GM11168 (cell line): Measurements from ENCODE around the gene DYSF.

Experiments used
- in situ Hi-C: fragments of 300-500 bp; cut with MboI; formaldehyde crosslinking; loops from one replicate; pipeline ENCODE4 v1.12.0; 2022; ENCODE audit warnings: low sequenced_read_pairs; ENCODE audit not compliant: unreplicated experiment

Gene DYSF

GRCh38 chr2:71517851-71518250, 64.5 kb downstream of the DYSF start:
- in situ Hi-C loops, result loop anchor here (25.0 kb wide), 1 partner anchor 356 kb away; no protein-coding TSS in a partner anchor

DNA sequence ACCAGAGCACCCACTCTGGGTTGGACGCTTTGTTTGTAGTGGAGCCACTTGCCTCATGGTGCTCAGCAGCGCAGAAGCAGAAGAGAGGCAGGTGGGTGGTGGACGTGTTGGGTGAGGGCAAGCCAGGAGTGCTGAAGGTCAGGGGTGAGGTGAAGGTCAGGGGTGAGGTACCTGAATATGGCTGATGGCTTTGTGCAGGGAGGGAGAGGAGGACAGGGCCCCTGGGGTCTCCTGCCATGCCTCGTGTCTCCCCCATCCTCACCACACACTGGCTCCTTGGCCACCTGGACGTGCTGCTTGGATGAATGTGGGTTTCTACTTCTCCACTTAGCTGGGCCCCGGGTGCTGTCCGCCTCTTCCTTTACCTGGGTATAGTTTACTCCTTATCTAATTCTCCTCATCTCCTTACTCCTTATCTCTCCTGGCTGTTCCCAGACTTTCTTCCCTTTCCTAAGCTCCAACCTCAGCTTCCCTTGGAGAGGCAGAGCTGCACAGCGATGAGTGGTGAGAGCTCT, 68.1 kb downstream of the DYSF start:
- in situ Hi-C loops, result loop anchor here (25.0 kb wide), 1 partner anchor 359 kb away; no protein-coding TSS in a partner anchor

GRCh38 chr2:71524476-71524875, 71.1 kb downstream of the DYSF start:
- in situ Hi-C loops, result loop anchor here (25.0 kb wide), 1 partner anchor 362 kb away; no protein-coding TSS in a partner anchor

GRCh38 chr2:71526141-71526540, 72.8 kb downstream of the DYSF start:
- in situ Hi-C loops, result no loop called here

DNA sequence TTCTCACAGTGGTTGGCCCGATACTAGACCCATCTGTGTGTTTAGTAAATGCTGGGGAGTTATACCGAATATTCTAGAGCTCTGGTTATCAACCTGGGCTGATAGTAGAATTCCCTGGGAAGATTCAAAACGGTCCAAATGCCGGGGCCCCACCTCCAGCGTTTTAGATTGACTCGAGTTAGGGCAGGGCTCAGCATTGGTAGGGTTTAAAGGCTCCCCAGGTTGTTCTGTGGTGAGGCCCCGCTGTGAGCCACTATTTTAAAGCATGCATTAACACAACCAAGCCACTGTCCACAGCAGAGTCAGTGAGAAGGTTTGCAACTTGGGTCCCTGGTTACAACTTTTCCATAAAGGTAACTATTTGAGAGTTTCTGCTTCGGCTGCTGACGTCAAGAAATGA, 73.6 kb downstream of the DYSF start:
- in situ Hi-C loops, result no loop called here

DNA sequence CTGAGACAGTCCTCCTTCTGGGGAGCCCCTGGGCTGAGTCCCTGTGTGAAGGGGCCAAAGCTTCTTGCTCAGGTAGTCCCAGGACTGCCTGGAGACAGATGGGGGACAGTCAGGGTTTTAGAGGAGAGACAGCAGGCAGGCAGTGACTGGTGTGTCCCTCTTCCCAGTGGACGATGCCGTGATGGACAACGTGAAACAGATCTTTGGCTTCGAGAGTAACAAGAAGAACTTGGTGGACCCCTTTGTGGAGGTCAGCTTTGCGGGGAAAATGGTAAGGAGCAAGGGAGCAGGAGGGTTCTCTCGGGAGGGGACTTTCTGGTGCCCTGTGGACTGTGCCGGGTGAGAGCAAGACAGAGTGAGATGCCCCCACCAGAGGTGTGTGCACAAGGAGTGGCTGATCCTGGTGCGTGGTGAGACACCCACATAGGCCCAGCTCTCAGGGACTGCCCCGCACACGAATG, 74.8 kb downstream of the DYSF start:
- in situ Hi-C loops, result no loop called here

DNA sequence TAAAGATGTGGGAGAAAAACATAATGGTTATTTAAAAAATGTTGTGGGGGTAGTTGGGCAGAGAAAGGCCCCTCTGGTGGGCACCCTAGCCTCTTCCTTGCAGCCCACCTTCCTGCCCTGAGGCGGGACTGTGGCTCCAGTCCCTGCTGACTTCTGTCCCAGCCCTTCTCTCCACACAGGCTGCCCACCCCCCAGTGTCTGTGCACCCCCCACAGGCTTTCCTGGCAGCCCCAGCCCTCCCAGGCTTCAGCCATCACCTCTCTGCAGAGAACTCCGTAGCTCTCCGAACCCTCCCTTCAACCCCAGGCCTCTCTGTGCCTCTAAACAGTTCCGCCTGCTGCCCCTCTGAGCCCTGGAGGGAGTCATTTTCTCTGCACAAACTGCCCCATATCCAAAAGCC, 75.4 kb downstream of the DYSF start:
- in situ Hi-C loops, result no loop called here

DNA sequence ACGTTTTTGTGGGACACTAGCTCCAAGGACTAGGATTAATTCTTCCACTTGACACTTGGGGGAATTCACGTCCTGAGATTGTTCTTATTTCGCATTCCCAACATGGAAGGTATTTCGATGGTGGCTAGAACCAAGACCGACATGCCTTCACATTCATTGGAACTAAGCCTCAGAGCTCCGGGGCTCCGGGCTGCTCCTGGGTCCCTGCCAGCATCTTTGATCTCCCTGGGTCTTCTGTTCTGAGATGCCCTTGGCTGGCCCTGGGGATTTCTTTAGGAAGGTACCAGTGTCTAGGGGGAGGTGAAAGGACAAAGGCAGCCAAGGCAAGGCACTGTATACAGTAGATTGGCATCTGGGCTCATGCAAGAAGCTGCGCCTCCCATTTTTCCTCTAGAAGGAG, 76.8 kb downstream of the DYSF start:
- in situ Hi-C loops, result no loop called here

DNA sequence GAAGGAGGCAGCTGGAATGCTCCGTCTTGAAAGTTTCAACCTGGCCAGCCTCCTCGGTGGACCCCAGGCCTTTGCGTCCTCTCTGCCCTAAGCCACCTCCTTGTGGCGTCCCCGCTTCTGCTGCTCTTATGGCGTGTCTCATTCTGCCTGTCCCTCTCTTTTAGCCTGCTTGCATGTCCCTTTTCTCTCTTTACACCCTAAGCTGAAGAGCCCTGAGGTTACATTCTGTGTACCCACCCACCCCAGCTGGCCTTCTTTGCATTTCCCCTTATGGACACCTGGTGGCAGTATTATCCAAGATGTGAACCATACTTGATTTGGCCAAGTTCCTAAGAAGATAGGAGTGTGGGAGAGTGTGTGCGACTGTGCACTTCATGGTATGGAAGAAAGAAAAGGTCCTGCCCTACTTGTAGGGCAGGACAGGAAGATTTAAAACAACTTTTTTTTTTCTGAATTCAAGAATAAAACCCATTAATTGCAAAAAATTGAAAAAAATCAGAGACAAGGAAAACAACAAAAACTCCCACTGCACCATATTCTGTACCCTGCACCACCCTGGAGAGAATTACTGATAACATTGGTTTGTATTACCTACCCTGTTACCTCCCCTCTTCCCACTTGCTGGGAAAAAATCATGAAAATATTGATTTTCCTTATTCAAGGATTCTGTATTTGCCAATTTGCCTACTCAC, 77.4 kb downstream of the DYSF start:
- in situ Hi-C loops, result no loop called here

- in situ Hi-C loops, result no loop called here
Measured at GRCh38 chr2:71531522-71532047, 78.2 kb downstream of the DYSF start.

- in situ Hi-C loops, result no loop called here
Measured at GRCh38 chr2:71532327-71532726, 79.0 kb downstream of the DYSF start.

GRCh38 chr2:71534201-71534600, 80.8 kb downstream of the DYSF start:
- in situ Hi-C loops, result no loop called here

GRCh38 chr2:71534826-71535225, 81.5 kb downstream of the DYSF start:
- in situ Hi-C loops, result no loop called here

GRCh38 chr2:71535526-71535925, 82.2 kb downstream of the DYSF start:
- in situ Hi-C loops, result no loop called here

GRCh38 chr2:71536226-71536671, 82.9 kb downstream of the DYSF start:
- in situ Hi-C loops, result no loop called here

DNA sequence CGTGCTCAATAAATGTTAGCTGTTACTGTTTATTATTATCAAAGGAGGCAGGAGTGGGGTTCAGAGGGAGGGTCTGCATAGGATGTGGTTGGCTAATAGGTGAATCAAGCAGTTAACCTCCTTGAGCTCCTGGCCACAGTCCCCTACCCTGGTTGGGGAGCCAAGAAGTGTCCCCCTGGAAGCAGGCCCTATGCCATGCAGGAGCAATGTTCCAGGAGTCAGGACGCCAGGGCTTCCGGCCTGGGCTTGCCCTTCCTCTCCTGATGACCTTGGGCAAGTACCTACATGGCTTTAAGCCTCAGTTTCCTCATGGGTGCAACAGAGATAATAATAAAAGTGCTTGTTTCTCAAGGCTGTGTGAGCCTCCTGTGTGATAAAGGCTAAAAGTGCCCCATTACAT, 84.9 kb downstream of the DYSF start:
- in situ Hi-C loops, result no loop called here

DNA sequence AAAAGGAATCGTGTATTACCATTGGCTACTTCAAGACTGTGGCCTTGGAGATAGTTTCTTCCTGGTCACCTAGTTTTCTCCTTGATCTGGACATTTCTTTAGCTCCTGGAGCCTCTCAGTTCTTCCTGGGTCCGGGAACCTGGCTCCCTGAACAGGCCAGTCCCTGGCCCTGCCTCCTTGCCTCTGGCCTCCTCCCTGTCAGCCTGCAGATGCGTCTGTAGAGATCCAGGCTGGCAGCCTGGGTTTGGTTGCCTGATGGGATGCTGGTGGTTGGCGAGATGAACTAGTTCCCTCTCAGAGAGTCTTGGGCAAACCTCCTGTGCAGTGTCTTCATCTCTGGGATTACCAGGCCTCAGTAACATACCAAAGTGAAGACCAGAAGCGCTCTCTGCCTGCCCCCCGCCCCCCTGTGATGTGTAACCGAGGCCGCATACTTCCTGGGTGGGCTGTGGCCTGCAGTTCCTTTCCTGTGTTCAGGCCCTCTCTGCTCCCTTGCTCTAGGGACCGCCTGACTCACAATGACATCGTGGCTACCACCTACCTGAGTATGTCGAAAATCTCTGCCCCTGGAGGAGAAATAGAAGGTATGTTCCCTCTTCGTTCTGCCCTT, 85.4 kb downstream of the DYSF start:
- in situ Hi-C loops, result no loop called here

GRCh38 chr2:71540818-71541217, 87.5 kb downstream of the DYSF start:
- in situ Hi-C loops, result no loop called here

GRCh38 chr2:71544919-71545571, 91.7 kb downstream of the DYSF start:
- in situ Hi-C loops, result no loop called here

GRCh38 chr2:71545572-71546274, 92.4 kb downstream of the DYSF start:
- in situ Hi-C loops, result no loop called here
